HG02885 (cell line): ENCODE results near the gene TBCB.
"Not testable (repeated sequence)": the region's sequence is repeated elsewhere in the genome, so short reads cannot be mapped to it uniquely, and the experiment has no call there.

Source experiments
- ATAC-seq: cut with Tn5 transposase; IDR thresholded peaks from one replicate; pipeline ENCODE4 v1.9.1; 2021; ENCODE audit warnings: mild to moderate bottlenecking; ENCODE audit not compliant: unreplicated experiment, poor library complexity

The TBCB gene

GRCh38 chr19:36160821-36161596 is 45.7 kb downstream of the TBCB start:
- ATAC-seq = no peak

- no peak for ATAC-seq
These were observed 48.5 kb downstream of the TBCB start for GRCh38 chr19:36163813-36164212.

- no peak for ATAC-seq
These were observed 54.0 kb downstream of the TBCB start for GRCh38 chr19:36169084-36169760.

- no peak for ATAC-seq
These were observed 57.6 kb downstream of the TBCB start for GRCh38 chr19:36172852-36173251.

DNA sequence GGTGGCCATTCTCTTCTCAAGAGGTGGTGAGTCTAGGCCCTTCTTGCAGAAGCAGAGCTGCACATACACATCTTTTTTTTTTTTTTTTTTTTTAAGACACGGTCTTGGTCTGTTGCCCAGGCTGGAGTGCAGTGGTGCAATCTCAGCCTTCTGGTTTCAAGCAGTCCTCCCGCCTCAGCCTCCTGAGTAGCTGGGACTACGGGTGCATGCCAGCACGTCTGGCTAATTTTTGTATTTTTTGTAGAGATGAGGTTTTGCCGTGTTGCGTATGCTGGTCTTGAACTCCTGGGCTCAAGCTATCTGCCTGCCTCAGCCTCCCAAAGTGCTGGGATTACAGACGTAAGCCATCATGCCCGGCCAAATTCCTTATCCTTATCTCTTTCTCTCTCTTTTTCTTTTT is 58.6 kb downstream of the TBCB start:
- ATAC-seq = not testable (repeated sequence)
